ENCODE data around the gene TMEM97.

Gene TMEM97

GRCh38 chr17:28293994-28294393, 25.0 kb upstream of the TMEM97 start:
- DNase-seq (ENCODE audit: low read depth): no peak
- H3K4me3 ChIP-seq (ENCODE audit: low read length): no peak overlapping the region
- TF ChIP-seq CTCF (conservative IDR thresholded peaks at IDR 0.05; ENCODE audit: low read length): no peak

GRCh38 chr17:28295677-28296578, 23.1 kb upstream of the TMEM97 start:
- no peak for DNase-seq (ENCODE audit: low read depth)
- H3K4me3 ChIP-seq (ENCODE audit: low read length): no peak overlapping the region
- TF ChIP-seq CTCF (conservative IDR thresholded peaks at IDR 0.05; ENCODE audit: low read length): no peak

GRCh38 chr17:28298449-28298848, 20.6 kb upstream of the TMEM97 start:
- no peak for TF ChIP-seq CTCF (conservative IDR thresholded peaks at IDR 0.05; ENCODE audit: low read length)
- no peak for DNase-seq (ENCODE audit: low read depth)
- no peak overlapping the region for H3K4me3 ChIP-seq (ENCODE audit: low read length)

GRCh38 chr17:28306954-28307401, 12.0 kb upstream of the TMEM97 start:
- H3K4me3 ChIP-seq (ENCODE audit: low read length): no peak overlapping the region

GRCh38 chr17:28313841-28314240, 5.2 kb upstream of the TMEM97 start:
- H3K4me3 ChIP-seq (ENCODE audit: low read length): no peak overlapping the region
- DNase-seq (ENCODE audit: low read depth): no peak
- TF ChIP-seq CTCF (conservative IDR thresholded peaks at IDR 0.05; ENCODE audit: low read length): no peak

More at GRCh38 chr17:28306954-28307401, 12.0 kb upstream of the TMEM97 start:
- no peak for DNase-seq (ENCODE audit: low read depth)
- no peak for TF ChIP-seq CTCF (conservative IDR thresholded peaks at IDR 0.05; ENCODE audit: low read length)

GRCh38 chr17:28315846-28316705, 2.9 kb upstream of the TMEM97 start:
- no peak for TF ChIP-seq CTCF (conservative IDR thresholded peaks at IDR 0.05; ENCODE audit: low read length)
- no peak overlapping the region for H3K4me3 ChIP-seq (ENCODE audit: low read length)
- no peak for DNase-seq (ENCODE audit: low read depth)
